GM13976 (cell line): Measurements from ENCODE around the gene GPC4.

Experiments used
- DNase-seq: peaks from one replicate; pipeline ENCODE4 v3.0.0; 2012; ENCODE audit warnings: low spot score
- in situ Hi-C: fragments of 300-500 bp; cut with MboI; formaldehyde crosslinking; loops from one replicate; pipeline ENCODE4 v1.12.0; 2022; ENCODE audit warnings: low sequenced_read_pairs, mixed read lengths, inconsistent platforms; ENCODE audit not compliant: unreplicated experiment
- TF ChIP-seq, protein P1 (sequence below): IDR thresholded peaks from 2 replicates; pipeline ENCODE4 v1.5.1; 2012; ENCODE audit warnings: borderline replicate concordance, mild to moderate bottlenecking; ENCODE audit not compliant: insufficient read depth; ENCODE audit errors: extremely low read depth, missing control alignments, control extremely low read depth

Gene GPC4

DNA sequence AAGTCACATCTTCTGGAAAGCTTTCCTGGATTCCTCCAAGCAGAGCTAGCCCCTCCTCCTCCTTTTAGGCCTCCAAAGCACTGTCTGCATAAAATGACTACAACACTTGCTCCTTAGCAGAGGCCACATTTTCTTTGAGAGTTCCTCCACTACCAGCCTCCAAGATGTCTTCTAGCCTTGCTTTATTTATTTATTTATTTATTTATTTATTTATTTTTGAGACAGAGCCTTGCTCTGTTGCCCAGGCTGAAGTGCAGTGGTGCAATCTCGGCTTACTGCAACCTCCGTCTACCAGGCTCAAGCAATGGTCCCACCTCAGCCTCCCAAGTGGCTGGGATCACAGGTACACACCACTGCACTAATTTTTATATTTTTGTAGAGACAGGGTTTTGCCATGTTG is 4.6 kb upstream of the GPC4 start:
- TF ChIP-seq, protein P1, sequence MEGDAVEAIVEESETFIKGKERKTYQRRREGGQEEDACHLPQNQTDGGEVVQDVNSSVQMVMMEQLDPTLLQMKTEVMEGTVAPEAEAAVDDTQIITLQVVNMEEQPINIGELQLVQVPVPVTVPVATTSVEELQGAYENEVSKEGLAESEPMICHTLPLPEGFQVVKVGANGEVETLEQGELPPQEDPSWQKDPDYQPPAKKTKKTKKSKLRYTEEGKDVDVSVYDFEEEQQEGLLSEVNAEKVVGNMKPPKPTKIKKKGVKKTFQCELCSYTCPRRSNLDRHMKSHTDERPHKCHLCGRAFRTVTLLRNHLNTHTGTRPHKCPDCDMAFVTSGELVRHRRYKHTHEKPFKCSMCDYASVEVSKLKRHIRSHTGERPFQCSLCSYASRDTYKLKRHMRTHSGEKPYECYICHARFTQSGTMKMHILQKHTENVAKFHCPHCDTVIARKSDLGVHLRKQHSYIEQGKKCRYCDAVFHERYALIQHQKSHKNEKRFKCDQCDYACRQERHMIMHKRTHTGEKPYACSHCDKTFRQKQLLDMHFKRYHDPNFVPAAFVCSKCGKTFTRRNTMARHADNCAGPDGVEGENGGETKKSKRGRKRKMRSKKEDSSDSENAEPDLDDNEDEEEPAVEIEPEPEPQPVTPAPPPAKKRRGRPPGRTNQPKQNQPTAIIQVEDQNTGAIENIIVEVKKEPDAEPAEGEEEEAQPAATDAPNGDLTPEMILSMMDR: no peak
- DNase-seq: no peak
- in situ Hi-C loops: no loop called here

DNA sequence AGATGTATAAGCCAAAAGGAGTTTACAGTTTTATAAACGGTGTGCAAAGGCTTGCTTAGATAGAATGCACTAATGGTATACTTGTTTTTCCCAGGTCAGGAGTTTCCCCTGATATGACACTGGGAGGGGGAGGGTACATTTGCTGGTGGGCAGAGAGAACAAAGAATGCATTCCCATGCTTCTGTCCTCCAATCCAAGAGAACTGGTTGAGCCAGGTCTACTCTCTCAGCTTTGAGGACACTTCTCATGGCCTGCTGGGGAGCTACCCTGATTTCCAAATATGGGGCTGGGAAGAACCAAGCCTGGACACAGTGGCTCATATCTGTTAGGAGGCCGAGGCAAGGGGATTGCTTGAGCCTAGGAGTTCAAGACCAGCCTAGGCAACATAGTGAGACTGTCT is 3.3 kb upstream of the GPC4 start:
- in situ Hi-C loops: no loop called here
- no peak for DNase-seq
- TF ChIP-seq, protein P1: no peak

DNA sequence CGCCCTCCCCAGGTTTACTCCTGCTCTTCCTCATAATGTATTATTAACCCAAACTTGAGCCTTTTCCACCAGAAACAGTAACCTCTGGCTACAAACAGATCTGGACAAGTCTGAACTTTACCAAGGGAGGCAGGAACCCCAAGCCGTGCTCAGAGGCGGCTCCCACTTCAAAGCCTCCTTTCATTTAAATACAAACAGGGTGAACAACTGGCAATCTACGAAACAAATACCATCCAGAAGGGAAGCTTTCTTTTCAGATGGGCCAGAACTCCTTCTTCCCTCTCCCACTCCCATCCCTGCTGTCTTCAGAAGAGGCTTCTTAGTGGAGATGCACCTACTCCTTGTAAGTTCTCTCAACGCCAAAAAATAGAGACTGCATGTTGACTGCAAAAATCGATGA is 2.1 kb upstream of the GPC4 start:
- TF ChIP-seq, protein P1: no peak
- in situ Hi-C loops: no loop called here

DNA sequence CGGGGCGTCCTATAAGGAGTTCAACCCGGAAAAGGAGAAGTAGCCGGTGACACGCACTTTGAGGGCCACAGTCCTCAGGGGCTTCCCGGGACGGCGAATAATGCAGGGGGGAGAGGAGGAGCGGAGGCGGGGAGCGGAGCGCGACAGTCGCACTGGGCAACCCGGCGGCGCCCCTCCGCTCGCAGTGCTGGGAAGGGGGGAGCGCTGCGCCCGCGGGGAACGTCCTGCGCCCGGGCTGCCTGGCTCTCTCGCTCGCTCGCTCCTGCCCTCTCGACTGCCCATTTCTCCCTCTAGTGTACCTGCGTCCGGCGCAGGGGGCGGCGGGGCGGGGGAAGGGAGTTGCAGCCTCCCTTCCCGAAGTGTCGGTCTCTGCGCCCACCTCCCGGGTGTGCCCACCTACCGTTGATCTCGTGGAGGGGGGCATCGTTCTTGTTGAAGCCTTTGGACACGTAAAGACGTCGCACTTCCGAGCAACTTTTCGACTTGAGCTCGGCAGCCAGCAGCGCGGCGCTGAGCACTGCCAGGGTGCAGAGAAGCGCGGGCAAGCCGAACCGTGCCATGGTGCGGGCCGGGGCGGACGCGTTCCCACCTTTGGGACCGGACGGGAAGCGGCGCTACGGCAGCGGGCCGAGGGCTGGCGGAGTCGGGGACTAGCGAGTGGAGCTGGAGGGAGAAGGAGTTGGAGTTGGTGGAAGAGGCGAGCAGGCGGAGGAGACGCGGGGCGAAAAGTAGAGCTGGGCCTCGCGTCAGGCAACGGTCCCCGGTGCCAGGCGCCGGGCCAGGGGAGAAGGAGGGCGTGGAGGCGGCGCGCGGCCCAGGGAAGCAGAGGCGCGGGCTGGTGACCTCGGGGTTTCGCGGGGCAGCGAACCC is 648 bp downstream of the GPC4 start:
- in situ Hi-C loops: no loop called here
- DNase-seq: peak; percentile 20

More for the DNA sequence above, 2.1 kb upstream of the GPC4 start:
- DNase-seq: no peak

DNA sequence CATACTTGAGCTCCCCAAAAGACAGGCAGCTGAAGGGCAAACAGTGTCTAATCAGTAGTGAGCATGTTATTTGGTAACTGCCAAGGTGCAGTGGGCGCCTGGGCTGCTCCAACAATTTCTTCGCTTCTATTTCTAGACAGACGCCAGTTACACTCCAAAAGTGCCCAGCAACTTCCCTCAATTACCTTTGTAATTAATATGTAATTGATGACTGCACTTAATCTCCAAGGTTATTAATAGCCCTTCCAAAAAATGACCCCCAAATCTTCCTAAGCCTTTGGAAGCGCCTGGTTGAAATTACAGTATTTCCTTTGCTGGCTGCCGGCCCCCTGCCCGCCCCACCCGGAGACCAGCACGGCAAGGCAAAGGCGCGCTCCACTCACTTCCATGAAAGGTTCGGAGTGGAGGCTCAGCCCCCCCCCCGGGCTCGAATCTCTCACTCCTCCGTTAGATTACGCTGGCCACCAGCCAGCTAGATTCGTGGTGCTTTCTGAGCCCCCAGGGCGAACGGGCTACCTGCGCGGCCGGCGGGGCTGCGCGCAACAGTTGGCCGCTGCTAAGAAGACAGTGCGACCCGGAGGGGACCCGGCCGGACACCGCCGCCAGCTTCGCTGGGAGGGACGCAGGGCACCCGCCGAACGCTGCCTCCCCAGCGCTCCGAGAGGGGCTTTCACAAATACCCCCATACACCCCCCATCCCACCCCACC is 1.9 kb downstream of the GPC4 start:
- no peak for DNase-seq
- TF ChIP-seq, protein P1: no peak

More for the DNA sequence above, 648 bp downstream of the GPC4 start:
- TF ChIP-seq, protein P1: no peak

DNA sequence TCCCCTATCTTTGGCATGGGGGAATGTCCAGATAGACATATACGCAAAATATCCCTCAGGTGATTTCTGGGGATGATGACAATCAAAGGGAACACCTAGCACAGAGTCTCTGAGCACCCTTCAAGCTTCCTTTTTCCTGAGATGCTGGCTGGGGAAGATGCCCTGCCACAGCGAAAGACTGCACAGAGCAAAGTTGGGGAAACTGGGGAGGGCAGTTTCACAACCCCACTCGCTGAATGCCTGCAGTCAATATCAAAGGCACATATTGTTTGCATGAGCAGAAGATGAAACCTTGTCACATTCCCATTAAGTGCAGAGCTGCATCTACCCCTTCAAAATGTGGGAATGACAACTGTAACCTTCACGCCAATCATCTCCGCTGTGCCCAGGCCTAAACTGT is 2.6 kb downstream of the GPC4 start:
- in situ Hi-C loops: no loop called here
- TF ChIP-seq, protein P1: no peak
- DNase-seq: no peak

More for the DNA sequence above, 1.9 kb downstream of the GPC4 start:
- in situ Hi-C loops: no loop called here
